ENCODE data around the gene MASP2.
"Not testable (repeated sequence)": the region's sequence is repeated elsewhere in the genome, so short reads cannot be mapped to it uniquely, and the experiment has no call there.

The MASP2 gene

DNA sequence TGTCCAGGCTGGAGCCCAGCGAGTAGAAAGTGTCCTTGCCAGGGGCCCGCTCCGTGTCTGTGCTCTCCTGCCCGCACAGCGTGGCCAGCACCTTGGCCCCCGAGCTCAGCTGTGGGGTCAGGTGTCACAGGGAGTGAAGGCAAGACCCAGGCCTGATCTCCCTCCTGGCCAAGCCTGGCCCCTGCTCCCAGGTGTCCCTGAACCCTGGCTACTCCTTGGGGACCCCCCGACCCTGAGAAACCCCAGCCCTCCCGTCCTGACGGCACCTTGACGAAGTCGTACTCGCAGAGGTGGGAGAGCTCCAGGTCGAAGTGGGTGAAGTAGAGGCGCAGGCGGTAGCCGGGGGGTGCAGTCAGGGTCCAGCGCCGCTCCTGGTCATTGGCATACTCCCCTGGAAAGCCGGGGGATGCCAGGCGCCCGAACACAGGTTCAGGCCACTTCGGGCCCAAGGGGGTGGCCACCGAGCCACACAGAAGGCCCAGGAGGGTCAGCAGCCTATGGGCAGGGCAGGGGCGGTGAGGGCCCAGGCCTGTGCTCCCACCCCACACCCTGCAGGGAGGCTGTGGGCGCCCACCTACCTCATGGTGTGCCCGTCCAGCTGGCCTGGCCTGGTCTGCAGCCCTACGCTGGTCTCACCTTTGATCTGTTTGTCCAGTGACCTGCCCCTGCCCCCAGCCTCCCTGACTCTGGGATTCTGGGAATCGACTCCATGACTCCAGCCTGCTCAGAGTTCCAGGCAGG lies at the start of gene MASP2:
TSS of gene MASP2 (minus strand) at position 615 of the 741 bp plus-strand sequence. CDS start at position 583, 32 bp downstream.
- no peak for DNase-seq

DNA sequence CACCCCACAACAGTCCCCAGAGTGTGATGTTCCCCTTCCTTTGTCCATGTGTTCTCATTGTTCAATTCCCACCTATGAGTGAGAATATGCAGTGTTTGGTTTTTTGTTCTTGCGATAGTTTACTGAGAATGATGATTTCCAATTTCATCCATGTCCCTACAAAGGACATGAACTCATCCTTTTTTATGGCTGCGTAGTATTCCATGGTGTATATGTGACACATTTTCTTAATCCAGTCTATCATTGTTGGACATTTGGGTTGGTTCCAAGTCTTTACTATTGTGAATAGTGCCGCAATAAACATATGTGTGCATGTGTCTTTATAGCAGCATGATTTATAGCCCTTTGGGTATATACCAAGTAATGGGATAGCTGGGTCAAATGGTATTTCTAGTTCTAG lies 36.7 kb upstream of the MASP2 start:
- not testable (repeated sequence) for DNase-seq

DNA sequence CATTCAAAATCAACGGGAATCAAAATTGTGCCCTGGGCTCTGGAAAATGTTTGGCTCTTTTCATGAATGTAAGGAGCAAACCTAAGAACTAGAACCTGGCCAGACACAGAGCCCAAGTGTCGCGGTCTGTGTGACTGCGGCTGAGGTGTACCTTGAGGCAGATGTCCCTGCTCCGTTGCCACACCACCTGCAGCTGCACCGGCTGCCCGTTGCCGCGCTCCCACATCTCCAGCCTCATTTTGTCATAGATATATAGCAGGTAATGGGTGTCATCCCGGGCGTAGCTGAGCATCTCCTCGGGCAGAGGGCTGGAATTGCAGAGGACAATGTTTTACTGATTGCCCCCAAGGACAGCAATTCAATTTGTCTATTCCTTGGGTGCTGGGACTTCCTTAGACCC lies 33.9 kb upstream of the MASP2 start:
- no peak for DNase-seq

- DNase-seq, result no peak
Measured at GRCh38 chr1:11078631-11079030, 31.6 kb upstream of the MASP2 start.

GRCh38 chr1:11073398-11073797 lies 26.4 kb upstream of the MASP2 start:
- not testable (repeated sequence) for DNase-seq

DNA sequence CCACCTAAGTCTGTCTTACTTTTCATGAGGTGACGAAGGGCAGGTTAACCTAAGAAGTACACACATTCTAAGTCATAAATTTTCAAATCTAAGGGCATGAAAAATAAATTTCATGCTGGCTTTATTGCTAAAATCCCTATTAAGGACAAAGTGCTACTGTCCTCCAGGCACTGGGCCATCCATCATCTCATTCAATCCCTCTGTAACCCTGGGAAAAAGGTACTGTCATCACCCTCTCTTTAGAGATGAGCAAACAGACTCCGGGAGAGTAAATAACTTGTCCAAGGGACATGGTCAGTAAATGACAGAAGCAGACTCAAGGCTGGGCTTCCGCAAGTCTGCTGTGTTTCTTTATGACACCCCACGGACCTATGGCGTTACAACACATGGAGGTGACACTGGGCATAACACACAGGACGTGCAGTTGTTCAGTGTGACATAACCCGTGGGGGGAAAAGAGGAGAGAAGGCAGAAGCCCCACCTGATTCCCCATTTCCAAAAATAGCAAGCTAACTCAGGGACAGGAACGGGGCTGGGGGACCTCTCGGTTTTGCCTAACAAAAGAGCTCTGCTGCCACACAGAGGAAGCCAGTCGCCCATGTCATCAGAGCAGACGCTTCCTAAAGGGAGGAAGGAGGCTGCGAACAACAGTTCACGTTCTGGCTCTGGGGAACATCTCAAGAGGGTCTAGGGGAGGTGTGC lies 25.3 kb upstream of the MASP2 start:
- DNase-seq, result no peak

DNA sequence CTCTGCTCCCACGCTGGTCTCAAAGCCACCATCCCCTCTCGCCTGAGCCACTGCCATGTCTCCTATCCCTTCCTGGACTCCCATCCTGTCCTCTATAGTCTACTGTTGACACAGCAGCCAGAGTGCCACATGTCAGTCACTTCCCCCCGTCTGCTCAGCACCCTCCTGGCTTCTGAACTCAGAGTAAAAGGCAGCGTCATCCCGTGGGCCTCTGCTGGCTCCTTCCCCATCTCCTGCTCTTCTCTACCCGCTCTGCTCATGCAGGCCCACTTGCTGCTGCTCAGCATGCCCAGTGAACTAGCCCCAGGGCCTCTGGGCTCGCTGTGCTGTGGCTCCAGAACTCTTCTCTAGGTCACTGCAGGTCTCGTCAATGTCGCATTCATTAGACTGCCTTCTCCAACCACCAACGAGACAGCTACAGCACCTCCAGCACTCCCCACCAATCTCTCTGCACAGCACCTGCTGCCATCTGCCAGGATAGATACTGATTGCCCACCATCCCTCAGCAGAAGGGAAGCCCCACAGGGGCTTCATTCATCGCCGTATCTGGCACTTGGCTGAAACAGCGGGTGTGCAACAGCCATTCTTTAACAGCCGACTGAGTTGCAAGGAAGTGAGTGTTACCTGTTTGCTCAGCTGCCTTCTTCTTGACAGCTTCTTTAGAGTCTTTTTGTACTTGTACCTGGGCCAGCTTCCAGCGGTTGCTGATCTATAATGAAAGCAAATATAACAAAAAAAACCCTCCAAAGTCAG lies 24.6 kb upstream of the MASP2 start:
- no peak for DNase-seq

- no peak for DNase-seq
Measured at GRCh38 chr1:11070876-11071275, 23.8 kb upstream of the MASP2 start.

GRCh38 chr1:11068600-11069473 lies 21.8 kb upstream of the MASP2 start:
- DNase-seq, result no peak

- no peak for DNase-seq
Measured at GRCh38 chr1:11067716-11068599, 20.9 kb upstream of the MASP2 start.

- DNase-seq, result no peak
Measured at GRCh38 chr1:11065796-11066195, 18.8 kb upstream of the MASP2 start.

- DNase-seq, result no peak
Measured at GRCh38 chr1:11064942-11065341, 17.9 kb upstream of the MASP2 start.

DNA sequence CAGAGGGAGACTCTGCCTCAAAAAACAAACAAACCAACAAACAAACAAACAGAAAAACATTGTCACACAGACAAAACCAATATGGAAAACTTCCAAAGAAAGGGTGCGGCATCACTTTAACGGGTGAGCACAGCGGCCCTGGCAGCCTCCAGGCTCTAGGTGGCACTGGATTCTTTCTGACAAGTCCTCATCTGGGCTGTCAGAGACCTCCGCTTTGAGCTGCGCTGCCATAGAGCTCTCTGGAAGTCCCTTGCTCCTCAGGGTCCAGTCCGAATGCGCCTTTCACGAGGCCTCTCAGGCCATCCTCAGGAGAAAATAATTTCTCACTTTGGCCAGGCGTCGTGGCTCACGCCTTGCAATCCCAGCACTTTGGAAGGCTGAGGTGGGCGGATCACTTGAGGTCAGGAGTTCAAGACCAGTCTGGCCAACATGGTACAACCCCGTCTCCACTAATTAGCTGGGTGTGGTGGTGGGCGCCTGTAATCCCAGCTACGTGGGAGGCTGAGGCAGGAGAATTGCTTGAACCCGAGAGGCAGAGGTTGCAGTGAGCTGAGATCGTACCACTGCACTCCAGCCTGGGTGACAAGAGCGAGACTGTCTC lies 17.0 kb upstream of the MASP2 start:
- DNase-seq, result not testable (repeated sequence)

- no peak for DNase-seq
Measured at GRCh38 chr1:11062965-11063401, 15.9 kb upstream of the MASP2 start.

- DNase-seq, result no peak
Measured at GRCh38 chr1:11061652-11062365, 14.8 kb upstream of the MASP2 start.

DNA sequence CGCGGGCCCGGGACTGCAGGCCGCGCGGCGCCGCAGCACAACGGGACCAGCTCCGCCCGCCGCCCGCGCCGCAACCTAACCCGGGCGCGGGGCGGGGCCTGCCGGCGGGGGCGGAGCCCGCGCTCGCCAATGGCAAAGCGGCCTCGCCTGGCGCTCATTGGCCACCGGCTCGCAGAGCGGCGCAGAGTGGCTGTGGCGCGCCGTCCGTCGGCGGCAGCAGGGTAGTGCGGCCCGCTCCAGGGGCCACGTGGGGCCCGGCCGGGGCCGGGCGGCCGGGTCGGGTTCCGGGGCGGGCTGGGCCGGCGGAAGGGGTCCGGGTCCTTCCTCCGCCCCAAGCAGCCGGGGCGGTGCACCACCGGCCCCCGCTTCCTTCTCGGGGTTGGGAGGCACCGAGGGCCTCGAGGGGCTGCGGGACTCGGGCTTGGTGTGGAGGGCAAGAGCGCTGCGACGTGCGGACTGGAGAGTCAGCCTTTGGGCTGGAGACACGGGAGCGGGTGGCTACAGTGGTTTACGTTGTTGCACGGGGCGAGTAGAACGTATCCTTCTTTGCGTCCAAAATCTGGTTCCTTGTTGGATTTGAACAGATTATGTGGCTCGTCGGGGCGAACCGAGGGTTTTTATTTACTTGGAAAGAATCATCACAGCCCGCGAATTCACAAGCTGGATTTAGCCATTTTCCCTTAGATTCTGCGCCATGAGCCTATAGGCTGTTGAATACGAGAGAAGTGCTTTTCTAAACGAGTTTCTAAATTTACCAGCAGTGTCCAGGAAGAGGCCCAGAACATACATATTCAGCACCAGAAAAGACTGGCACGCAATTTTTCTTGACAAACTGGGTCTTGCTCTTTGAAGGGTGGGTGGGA lies 13.2 kb upstream of the MASP2 start, which contains the start of gene SRM:
TSS of gene SRM (minus strand) at position 51 of the 863 bp plus-strand sequence. CDS start 75 bp downstream, outside the sequence.
- peak; percentile 84 for DNase-seq

DNA sequence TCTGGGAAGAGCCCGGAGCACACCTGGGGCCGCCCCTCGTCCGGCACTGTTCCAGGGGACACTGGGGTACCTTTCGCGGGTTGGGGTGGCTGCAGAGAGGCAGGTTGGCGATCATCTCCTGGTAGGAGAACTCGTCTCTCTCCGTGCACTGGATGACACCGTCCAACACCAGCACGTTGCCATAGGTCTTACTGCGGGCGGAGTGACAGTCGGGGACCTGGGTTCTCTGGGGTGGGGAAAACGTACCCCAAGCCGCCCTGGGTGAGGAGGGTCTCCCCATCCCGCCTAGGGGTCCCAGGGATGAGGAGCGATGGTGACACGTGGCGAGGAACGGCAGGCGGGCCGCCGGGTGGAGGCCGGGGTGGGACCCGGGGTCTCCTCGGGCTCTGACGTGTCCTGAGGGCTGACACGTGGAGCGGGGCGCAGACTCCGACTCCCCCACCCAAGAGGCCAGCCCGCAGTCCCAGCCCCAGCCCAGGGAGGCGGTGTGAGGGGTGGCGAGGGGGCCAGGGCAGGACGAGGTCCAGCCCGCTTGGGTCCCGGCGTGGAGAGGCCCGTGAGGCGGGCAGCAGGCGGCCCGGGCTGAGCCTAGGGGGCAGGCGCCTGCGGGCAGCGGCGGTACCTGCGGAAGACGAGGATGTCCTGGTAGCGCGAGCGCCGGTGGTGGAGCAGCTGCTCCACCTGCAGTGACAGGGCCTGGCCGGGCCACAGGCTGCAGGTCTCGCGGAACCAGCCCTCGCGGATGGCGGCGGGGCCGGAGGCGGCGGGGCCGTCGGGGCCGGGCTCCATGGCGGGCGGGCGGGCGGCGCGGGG lies 12.3 kb upstream of the MASP2 start:
- no peak for DNase-seq

GRCh38 chr1:11058595-11059154 lies 11.6 kb upstream of the MASP2 start:
- no peak for DNase-seq

Data from activated CD4-positive, alpha-beta T cell treated with anti-CD3 and anti-CD28 coated beads for 1 hour (primary cell).